ENCODE data around the gene TBC1D22A. TPM values are rescaled to one million over a fixed set of nuclear protein-coding genes. Genes with fewer than 3 reads are reported as not detected.

TBC1D22A gene
- total RNA-seq, 1 donor from 2014 or later = 23.2 TPM

- no peaks in the 10 kb centered on the region for H3K27me3 Mint-ChIP-seq
- H3K9me3 Mint-ChIP-seq (ENCODE audit: low read depth) = no peaks in the 10 kb centered on the region
- TF ChIP-seq CTCF (IDR thresholded peaks at IDR 0.05; ENCODE audit: unreplicated experiment) = no peak
- peaks cover 7% of the 10 kb centered on the region for H3K36me3 Mint-ChIP-seq (ENCODE audit: insufficient read depth)
- DNase-seq (ENCODE audit: low spot score, unreplicated experiment) = no peak
- no peak overlapping the region for H3K4me3 Mint-ChIP-seq (ENCODE audit: low read depth)
- H3K27ac Mint-ChIP-seq = no peak overlapping the region
- H3K4me1 Mint-ChIP-seq (ENCODE audit: low read depth) = no peaks in the 10 kb centered on the region
Observed at GRCh38 chr22:47059076-47059475, 296.6 kb downstream of the TBC1D22A start.

GRCh38 chr22:47059701-47060161, 297.3 kb downstream of the TBC1D22A start:
- H3K36me3 Mint-ChIP-seq (ENCODE audit: insufficient read depth) = peaks cover 6% of the 10 kb centered on the region
- H3K4me3 Mint-ChIP-seq (ENCODE audit: low read depth) = no peak overlapping the region

GRCh38 chr22:47060718-47061117, 298.3 kb downstream of the TBC1D22A start:
- no peak for TF ChIP-seq CTCF (IDR thresholded peaks at IDR 0.05; ENCODE audit: unreplicated experiment)
- DNase-seq (ENCODE audit: low spot score, unreplicated experiment) = no peak
- Mint-ChIP-seq H3K27ac (no peak overlapping the region), H3K36me3 (ENCODE audit: insufficient read depth) (peaks cover 6% of the 10 kb centered on the region), H3K9me3 (ENCODE audit: low read depth) (no peaks in the 10 kb centered on the region), H3K4me3 (ENCODE audit: low read depth) (no peak overlapping the region), H3K27me3 (no peaks in the 10 kb centered on the region), H3K4me1 (ENCODE audit: low read depth) (no peaks in the 10 kb centered on the region)

More at GRCh38 chr22:47059701-47060161, 297.3 kb downstream of the TBC1D22A start:
- Mint-ChIP-seq H3K27me3 (no peaks in the 10 kb centered on the region), H3K9me3 (ENCODE audit: low read depth) (no peaks in the 10 kb centered on the region), H3K27ac (no peak overlapping the region), H3K4me1 (ENCODE audit: low read depth) (no peaks in the 10 kb centered on the region)
- no peak for TF ChIP-seq CTCF (IDR thresholded peaks at IDR 0.05; ENCODE audit: unreplicated experiment)
- DNase-seq (ENCODE audit: low spot score, unreplicated experiment) = no peak

DNA sequence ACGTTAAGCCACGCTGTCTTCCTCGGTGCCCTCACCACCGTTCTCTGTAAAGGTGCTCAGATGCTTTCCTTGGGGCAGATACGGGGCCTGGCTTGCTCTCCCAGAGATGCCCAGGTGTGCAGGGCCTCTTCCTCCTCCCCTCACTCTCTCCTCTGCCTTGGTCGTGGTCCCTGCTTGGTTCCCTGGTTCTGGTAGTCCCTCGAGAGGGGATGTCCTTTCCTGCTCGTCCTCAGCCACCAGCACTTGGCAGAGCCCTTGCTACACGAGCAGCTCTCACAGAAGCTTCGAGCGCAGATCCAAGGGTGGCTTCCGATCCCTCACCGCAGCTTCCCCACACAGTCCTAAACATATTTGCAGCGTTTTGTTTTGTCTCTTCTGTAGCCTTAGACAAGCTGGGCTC, 298.8 kb downstream of the TBC1D22A start:
- DNase-seq (ENCODE audit: low spot score, unreplicated experiment) = no peak
- H3K27me3 Mint-ChIP-seq = no peaks in the 10 kb centered on the region

GRCh38 chr22:47062126-47062525, 299.7 kb downstream of the TBC1D22A start:
- Mint-ChIP-seq H3K27me3 (no peaks in the 10 kb centered on the region), H3K4me3 (ENCODE audit: low read depth) (no peak overlapping the region), H3K36me3 (ENCODE audit: insufficient read depth) (peaks cover 6% of the 10 kb centered on the region), H3K4me1 (ENCODE audit: low read depth) (no peaks in the 10 kb centered on the region), H3K9me3 (ENCODE audit: low read depth) (no peaks in the 10 kb centered on the region), H3K27ac (no peak overlapping the region)
- DNase-seq (ENCODE audit: low spot score, unreplicated experiment) = no peak
- TF ChIP-seq CTCF (IDR thresholded peaks at IDR 0.05; ENCODE audit: unreplicated experiment) = no peak

More for the DNA sequence above, 298.8 kb downstream of the TBC1D22A start:
- no peak for TF ChIP-seq CTCF (IDR thresholded peaks at IDR 0.05; ENCODE audit: unreplicated experiment)
- Mint-ChIP-seq H3K9me3 (ENCODE audit: low read depth) (no peaks in the 10 kb centered on the region), H3K27ac (peak overlapping the region; percentile 77), H3K36me3 (ENCODE audit: insufficient read depth) (peaks cover 6% of the 10 kb centered on the region), H3K4me3 (ENCODE audit: low read depth) (no peak overlapping the region), H3K4me1 (ENCODE audit: low read depth) (no peaks in the 10 kb centered on the region)

Data from progenitor cell of endocrine pancreas (in vitro differentiated cells).